Measurements from ENCODE around the gene NKAPD1.
"Not testable (repeated sequence)": the region's sequence is repeated elsewhere in the genome, so short reads cannot be mapped to it uniquely, and the experiment has no call there.

Gene NKAPD1, protein sequence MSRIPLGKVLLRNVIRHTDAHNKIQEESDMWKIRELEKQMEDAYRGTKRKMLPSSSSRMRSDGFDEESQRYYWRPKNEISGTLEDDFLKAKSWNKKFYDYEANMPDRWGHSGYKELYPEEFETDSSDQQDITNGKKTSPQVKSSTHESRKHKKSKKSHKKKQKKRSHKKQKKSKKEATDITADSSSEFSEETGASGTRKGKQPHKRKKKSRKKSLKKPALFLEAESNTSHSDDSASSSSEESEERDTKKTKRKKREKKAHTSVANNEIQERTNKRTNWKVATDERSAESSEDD

GRCh38 chr11:112073941-112074811 is at the start of gene NKAPD1, which contains the start of gene PIH1D2:
Gene NKAPD1, plus strand, starts transcription at chr11:112074299. Its CDS starts 1,276 bp downstream, at chr11:112075575.
Gene PIH1D2, minus strand, starts transcription at chr11:112074017. Its CDS starts 843 bp downstream, at chr11:112073174.
- peak; percentile 49 to 64 for DNase-seq (ENCODE audit: extremely low read depth in 1 of 2, low read depth in 1 of 2)

DNA sequence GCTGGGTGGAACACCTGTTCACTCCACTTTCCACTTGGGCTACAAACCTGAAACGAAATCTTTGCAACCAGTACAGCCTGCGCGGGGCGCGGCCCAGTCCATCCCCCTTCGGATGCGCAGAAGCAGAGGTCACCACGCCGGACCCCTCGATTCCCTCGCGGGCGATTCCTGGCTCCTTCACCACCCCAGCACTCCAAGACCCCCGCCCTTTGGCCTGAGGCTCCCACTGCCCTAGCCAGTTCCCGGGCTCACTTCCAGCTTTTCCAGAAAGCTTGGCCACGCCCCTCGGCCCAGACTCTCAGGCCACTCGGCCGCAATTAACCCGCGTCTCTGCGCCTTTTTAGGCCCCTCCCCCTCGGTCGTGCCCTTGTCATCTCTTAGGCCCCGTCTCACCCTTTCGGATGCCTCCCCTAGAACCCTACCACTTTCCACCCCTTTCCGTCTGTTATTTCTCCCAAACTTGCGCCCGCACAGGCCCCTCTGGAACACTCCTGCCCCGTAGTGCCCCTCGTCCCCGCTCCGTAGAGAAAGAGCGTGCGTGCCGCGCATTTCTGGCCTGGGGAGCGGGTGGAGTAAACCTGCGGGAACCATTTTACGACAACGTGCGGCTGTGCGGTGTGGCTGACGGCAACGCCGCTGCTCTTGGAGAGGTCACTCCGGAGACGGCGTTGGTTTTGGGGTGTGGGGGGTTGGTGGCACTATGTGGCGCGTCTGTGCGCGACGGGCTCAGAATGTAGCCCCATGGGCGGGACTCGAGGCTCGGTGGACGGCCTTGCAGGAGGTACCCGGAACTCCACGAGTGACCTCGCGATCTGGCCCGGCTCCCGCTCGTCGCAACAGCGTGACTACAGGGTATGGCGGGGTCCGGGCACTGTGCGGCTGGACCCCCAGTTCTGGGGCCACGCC is 49.1 kb upstream of the NKAPD1 start, which contains the start of gene DLAT:
DLAT (plus strand) TSS at position 636 of the 906 bp plus-strand sequence; CDS start at position 701, 65 bp downstream.
- DNase-seq (ENCODE audit: extremely low read depth in 1 of 2, low read depth in 1 of 2), result peak; percentile 73 to 82

GRCh38 chr11:112025707-112026106 is 48.4 kb upstream of the NKAPD1 start:
- DNase-seq (ENCODE audit: extremely low read depth in 1 of 2, low read depth in 1 of 2), result no peak

GRCh38 chr11:112026784-112027410 is 47.2 kb upstream of the NKAPD1 start:
- DNase-seq (ENCODE audit: extremely low read depth in 1 of 2, low read depth in 1 of 2), result not testable (repeated sequence)

- DNase-seq (ENCODE audit: extremely low read depth in 1 of 2, low read depth in 1 of 2), result no peak
Measured at GRCh38 chr11:112029460-112029859, 44.6 kb upstream of the NKAPD1 start.

DNA sequence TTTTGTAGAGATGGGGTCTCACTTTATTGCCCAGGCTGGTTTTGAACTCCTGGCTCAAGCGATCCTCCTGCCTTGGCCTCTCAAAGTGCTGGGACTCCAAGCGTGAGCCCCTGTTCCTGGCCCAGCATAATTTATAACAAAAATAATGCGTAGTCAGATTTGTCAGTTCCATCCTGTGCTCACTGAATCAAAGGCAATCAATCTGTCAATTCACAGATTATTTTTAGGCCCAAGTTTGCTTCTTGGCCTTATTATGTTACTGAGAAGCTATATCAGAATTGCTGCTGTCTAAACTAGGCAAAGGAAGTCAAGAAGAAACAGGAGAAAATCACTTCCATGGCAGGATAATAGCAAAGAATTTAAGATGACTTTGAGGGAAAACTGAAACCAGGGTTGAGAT is 40.2 kb upstream of the NKAPD1 start:
- no peak for DNase-seq (ENCODE audit: extremely low read depth in 1 of 2, low read depth in 1 of 2)

- no peak for DNase-seq (ENCODE audit: extremely low read depth in 1 of 2, low read depth in 1 of 2)
Measured at GRCh38 chr11:112037527-112037926, 36.6 kb upstream of the NKAPD1 start.

GRCh38 chr11:112042161-112042960 is 31.7 kb upstream of the NKAPD1 start:
- no peak for DNase-seq (ENCODE audit: extremely low read depth in 1 of 2, low read depth in 1 of 2)

DNA sequence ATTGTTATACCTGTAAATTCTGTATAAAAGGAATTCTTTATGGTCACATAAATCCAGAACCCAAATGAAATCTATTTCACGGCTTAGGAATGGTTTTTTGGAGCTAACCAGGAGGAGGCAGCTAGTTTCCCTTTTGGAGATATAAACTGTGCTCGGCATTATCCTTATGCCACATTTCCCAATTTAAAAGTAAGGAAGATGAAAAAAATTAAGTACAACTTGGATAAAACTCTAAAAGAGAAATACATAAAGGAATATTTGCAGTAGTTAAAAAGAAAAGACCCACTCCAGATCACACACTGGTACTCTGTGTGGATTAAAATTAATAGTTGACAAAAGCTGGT is 31.2 kb upstream of the NKAPD1 start:
- no peak for DNase-seq (ENCODE audit: extremely low read depth in 1 of 2, low read depth in 1 of 2)

DNA sequence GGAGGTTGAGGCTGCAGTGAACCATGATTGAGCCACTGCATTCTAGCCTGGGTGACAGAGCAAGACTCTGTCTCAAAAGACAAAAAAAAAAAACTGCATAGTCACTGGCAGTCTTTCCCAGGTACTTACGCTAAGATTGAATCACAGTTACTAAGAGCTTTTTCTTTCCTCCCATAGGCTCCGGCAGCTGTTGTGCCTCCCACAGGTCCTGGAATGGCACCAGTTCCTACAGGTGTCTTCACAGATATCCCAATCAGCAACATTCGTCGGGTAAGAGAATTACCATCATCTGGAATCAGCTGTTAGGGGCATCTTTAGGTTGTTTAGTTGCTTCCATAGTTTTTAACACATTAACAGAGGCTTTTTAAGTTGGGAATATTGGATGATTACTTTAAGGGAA is 29.1 kb upstream of the NKAPD1 start:
- DNase-seq (ENCODE audit: extremely low read depth in 1 of 2, low read depth in 1 of 2), result no peak

DNA sequence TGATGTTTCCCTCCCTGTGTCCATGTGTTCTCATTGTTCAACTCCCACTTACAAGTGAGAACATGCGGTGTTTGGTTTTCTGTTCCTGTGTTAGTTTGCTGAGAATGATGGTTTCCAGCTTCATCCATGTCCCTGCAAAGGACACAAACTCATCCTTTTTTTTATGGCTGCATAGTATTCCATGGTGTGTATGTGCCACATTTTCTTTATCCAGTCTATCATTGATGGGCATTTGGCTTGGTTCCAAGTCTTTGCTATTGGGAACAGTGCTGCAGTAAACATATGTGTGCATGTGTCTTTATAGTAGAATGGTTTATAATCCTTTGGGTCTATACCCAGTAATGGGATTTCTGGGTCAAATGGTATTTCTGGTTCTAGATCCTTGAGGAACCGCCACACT is 27.5 kb upstream of the NKAPD1 start:
- DNase-seq (ENCODE audit: extremely low read depth in 1 of 2, low read depth in 1 of 2), result not testable (repeated sequence)

- not testable (repeated sequence) for DNase-seq (ENCODE audit: extremely low read depth in 1 of 2, low read depth in 1 of 2)
Measured at GRCh38 chr11:112048256-112048655, 25.8 kb upstream of the NKAPD1 start.

- DNase-seq (ENCODE audit: extremely low read depth in 1 of 2, low read depth in 1 of 2), result no peak
Measured at GRCh38 chr11:112049777-112050176, 24.3 kb upstream of the NKAPD1 start.

GRCh38 chr11:112050721-112051120 is 23.4 kb upstream of the NKAPD1 start:
- no peak for DNase-seq (ENCODE audit: extremely low read depth in 1 of 2, low read depth in 1 of 2)

GRCh38 chr11:112051768-112052167 is 22.3 kb upstream of the NKAPD1 start:
- no peak for DNase-seq (ENCODE audit: extremely low read depth in 1 of 2, low read depth in 1 of 2)

DNA sequence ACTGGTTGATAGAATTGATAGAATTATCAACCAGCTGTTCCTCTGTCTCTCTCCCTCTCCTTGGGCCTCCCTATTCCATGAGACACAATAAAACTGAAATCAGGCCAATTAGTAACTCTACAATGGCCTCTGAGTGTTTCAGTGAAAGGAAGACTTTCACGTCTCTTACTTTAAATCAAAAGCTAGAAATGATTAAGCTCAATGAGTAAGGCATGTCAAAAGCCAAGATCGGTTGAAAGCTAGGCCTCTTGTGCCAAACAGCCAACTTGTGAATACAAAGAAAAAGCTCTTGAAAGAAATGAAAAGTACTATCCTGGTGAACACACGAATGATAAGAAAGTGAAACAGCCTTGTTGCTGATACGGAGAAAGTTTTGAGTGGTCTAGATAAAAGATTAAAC is 16.9 kb upstream of the NKAPD1 start:
- no peak for DNase-seq (ENCODE audit: extremely low read depth in 1 of 2, low read depth in 1 of 2)

DNA sequence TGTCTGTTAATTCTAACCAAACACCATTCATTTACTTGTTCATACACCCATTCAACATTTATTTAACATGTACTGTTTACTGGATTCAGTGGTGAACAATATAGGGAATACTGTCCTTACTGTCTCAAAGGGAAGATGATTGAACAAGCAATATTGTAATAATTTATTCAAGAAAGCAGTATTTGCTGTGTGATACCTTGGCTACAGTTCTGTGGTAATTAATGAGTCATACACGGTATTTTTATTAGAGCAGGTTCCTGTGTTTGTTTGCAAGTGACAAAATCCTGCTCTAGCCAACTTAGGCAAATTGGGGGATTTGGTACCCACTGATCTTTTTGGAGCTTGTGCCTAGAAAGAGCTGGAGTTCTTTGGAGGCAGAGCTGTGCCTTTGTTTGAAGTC is 16.0 kb upstream of the NKAPD1 start:
- DNase-seq (ENCODE audit: extremely low read depth in 1 of 2, low read depth in 1 of 2), result no peak

- no peak for DNase-seq (ENCODE audit: extremely low read depth in 1 of 2, low read depth in 1 of 2)
Measured at GRCh38 chr11:112062923-112063322, 11.2 kb upstream of the NKAPD1 start.

GRCh38 chr11:112082729-112083128 is 8.6 kb downstream of the NKAPD1 start:
- no peak for DNase-seq (ENCODE audit: extremely low read depth in 1 of 2, low read depth in 1 of 2)
